Nasal cavity respiratory epithelium epithelial cell of viscerocranial mucosa (primary cell): ENCODE measurements around the gene OR4K2. TPM values are rescaled to one million over a fixed set of nuclear protein-coding genes. Genes with fewer than 3 reads are reported as not detected.

Experiments
- total RNA-seq: library from RNA; depleted of rRNA; stranded (reverse); fragments of >200 nt; gene quantifications from 2 replicates; pipeline ENCODE4 v1.2.3, GENCODE V29; 2014

OR4K2 gene, protein sequence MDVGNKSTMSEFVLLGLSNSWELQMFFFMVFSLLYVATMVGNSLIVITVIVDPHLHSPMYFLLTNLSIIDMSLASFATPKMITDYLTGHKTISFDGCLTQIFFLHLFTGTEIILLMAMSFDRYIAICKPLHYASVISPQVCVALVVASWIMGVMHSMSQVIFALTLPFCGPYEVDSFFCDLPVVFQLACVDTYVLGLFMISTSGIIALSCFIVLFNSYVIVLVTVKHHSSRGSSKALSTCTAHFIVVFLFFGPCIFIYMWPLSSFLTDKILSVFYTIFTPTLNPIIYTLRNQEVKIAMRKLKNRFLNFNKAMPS
- total RNA-seq = not detected in 2 replicates

GRCh38 chr14:19874842-19875241, at the start of gene OR4K2:
Gene OR4K2, plus strand, starts transcription at chr14:19875142. Its CDS starts 1,126 bp downstream, at chr14:19876268.

DNA sequence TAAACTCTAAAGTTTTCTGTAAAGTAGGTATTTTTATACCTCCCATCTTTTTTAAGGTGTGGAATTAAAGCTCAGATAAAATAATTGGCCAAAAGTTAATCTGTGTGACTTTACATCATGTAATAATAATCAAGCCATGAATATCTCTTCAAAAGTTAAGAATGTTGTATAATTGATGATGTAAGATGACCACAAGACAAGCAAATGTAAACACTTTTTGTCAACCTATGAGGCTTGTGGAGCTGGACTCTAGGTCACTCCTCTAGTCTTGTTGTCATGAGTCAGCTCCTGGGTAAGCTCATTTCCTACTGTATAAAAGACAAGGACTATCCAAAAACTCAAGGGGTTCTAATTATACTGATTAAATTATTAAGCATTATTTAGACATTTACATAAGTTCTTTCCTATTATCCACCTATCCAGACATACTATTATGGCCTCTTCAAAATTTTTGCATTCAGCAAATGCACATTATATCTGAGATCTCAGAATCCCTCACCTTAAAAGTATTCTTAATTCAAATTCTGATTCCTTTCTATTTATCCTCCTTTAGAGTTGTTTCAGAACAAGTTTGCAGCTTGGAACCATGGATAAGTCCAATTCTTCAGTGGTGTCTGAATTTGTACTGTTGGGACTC, 45.2 kb downstream of the OR4K2 start, which contains the start of gene OR4K5:
Gene OR4K5 (plus strand): TSS at position 587 of the 637 bp plus-strand sequence. CDS start 0 bp downstream, at position 587.

DNA sequence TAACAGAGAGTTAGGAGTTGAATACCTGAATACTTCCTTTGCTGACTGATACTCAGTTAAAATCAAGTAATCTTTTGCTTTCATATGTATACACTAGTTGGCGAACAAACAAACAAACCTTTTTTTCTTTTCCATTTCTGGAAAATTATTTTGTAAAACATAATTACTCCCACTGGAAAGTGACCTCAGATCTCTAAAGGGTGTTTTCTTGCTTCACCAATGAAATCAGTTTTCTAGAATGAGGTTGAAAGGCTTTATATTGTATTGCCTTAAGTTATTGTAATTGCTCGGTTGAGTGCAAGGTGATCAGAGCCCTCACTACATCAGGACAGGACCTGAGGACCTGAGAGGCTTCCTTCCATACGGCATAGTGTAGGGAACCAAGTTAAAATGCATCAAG, 55.7 kb downstream of the OR4K2 start, which contains the start of gene OR4K1:
Gene OR4K1 (plus strand): TSS at position 301 of the 400 bp plus-strand sequence. CDS start 4,750 bp downstream, outside the sequence.

Other genes with a start within 250 kb of the OR4K2 start
- gene OR11H2, start 161.3 kb upstream of the OR4K2 start, total RNA-seq = not detected in 2 replicates
- not detected in 2 replicates for gene OR4Q3, start 131.6 kb upstream of the OR4K2 start, total RNA-seq
- not detected in 2 replicates for gene OR4M1, start 101.6 kb upstream of the OR4K2 start, total RNA-seq
- not detected in 2 replicates for gene OR4N2, start 71.4 kb upstream of the OR4K2 start, total RNA-seq
- not detected in 2 replicates for gene OR4K5, start 45.5 kb downstream of the OR4K2 start, total RNA-seq
- gene OR4K1, start 55.8 kb downstream of the OR4K2 start, total RNA-seq = not detected in 2 replicates
- gene OR4K15, start 100.4 kb downstream of the OR4K2 start, total RNA-seq = not detected in 2 replicates
- gene OR4Q2, start 127.0 kb downstream of the OR4K2 start, total RNA-seq = not detected in 2 replicates
- not detected in 2 replicates for gene OR4K14, start 144.2 kb downstream of the OR4K2 start, total RNA-seq
- gene OR4K13, start 160.9 kb downstream of the OR4K2 start, total RNA-seq = not detected in 2 replicates
- not detected in 2 replicates for gene OR4L1, start 184.9 kb downstream of the OR4K2 start, total RNA-seq
- gene OR4K17, start 235.6 kb downstream of the OR4K2 start, total RNA-seq = not detected in 2 replicates